Gastroesophageal sphincter (tissue), 3 donors: Measurements from ENCODE around the gene ADCY6.

Experiments
- POLR2A ChIP-seq, 2 donors: fragments of 450-650 bp; IDR thresholded peaks; one replicate each; pipeline ENCODE4 v1.6.1; 2017; ENCODE audit warnings: antibody characterized with exemption in 2 of 2, mild to moderate bottlenecking in 2 of 2, moderate library complexity in 1 of 2
- POLR2AphosphoS5 ChIP-seq: sonication (generic); formaldehyde crosslinking; IDR thresholded peaks from one replicate; pipeline ENCODE4 v1.6.1; 2017; ENCODE audit warnings: antibody characterized with exemption
- TF ChIP-seq, protein P1 (sequence below), 4 experiments: fragments of 200-600 bp in 2 of 4; fragments of 450-650 bp in 2 of 4; sonication (generic) in 1 of 4; IDR thresholded peaks; one replicate each; pipeline ENCODE4 v1.5.1; 2017 to 2019; ENCODE audit warnings: antibody characterized with exemption in 4 of 4, mild to moderate bottlenecking in 2 of 4, moderate library complexity in 2 of 4

DNA sequence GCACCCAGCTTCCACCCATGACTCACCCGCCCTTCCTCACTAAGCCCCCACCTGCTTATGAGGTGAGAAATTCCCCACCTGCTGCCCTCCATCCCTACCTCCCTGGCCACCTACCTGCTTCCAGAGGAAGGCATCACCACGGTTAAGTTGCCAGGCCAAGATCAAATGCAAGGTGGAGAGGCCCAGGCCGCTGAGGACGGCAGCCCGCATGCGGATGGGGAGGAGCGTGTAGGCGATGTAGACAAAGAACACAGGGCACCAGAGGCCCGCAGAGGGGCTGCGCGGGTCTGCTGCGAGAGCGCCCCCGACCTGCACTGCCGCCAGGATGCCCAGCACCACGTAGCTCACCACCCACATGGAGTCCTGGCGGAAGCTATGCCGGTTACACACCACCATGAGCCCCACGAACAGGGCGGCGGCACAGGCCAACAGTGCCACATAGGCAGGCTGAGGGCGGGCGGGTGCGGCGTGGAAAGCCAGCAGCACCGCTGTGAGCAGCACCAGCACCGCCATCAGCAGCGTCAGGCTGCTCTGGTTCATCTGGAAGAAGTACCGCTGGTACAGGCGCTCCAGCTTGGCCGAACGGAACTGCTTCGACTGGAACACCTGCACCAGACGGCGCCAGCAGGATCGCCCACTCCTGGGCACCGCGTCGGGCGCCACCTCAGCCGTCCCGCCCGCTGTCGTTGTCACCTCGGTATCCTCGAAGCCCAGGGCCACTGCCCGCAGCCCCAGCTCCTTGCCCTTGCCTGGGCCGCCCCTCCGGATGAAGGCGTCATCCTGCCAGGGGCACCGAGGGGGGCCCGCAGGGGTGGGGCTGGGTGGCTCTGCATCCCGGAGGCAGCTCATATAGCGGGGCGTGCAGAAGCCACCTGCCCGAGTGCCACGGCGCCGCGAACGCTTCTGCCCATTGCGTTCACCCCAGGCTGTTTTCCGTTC is 6.2 kb downstream of the ADCY6 start:
- TF ChIP-seq POLR2A (IDR thresholded peaks at IDR 0.05) (no peak), POLR2AphosphoS5 (no peak)
- TF ChIP-seq, protein P1, sequence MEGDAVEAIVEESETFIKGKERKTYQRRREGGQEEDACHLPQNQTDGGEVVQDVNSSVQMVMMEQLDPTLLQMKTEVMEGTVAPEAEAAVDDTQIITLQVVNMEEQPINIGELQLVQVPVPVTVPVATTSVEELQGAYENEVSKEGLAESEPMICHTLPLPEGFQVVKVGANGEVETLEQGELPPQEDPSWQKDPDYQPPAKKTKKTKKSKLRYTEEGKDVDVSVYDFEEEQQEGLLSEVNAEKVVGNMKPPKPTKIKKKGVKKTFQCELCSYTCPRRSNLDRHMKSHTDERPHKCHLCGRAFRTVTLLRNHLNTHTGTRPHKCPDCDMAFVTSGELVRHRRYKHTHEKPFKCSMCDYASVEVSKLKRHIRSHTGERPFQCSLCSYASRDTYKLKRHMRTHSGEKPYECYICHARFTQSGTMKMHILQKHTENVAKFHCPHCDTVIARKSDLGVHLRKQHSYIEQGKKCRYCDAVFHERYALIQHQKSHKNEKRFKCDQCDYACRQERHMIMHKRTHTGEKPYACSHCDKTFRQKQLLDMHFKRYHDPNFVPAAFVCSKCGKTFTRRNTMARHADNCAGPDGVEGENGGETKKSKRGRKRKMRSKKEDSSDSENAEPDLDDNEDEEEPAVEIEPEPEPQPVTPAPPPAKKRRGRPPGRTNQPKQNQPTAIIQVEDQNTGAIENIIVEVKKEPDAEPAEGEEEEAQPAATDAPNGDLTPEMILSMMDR (IDR thresholded peaks at IDR 0.05): no peak
